HepG2 (cell line): ENCODE results near the gene TSPAN17. TPM values are rescaled to one million over a fixed set of nuclear protein-coding genes. Genes with fewer than 3 reads are reported as not detected.

Experiments used
- AHR ChIP-seq: IDR thresholded peaks from 2 replicates; pipeline ENCODE4 v1.6.1; 2018; ENCODE audit warnings: missing genetic modification reagents, missing compliant biosample characterization
- BORCS8-MEF2B ChIP-seq: sonication (generic); formaldehyde crosslinking; IDR thresholded peaks from 2 replicates; pipeline ENCODE4 v1.8.0; 2022; ENCODE audit warnings: mild to moderate bottlenecking, missing genetic modification reagents
- BRD4 ChIP-seq: sonication (generic); formaldehyde crosslinking; IDR thresholded peaks from 2 replicates; pipeline ENCODE4 v1.4.0; 2020; ENCODE audit warnings: missing genetic modification reagents
- RORA ChIP-seq: sonication (generic); formaldehyde crosslinking; IDR thresholded peaks from 2 replicates; pipeline ENCODE4 v1.5.0; 2020; ENCODE audit warnings: mild to moderate bottlenecking, missing genetic modification reagents, moderate library complexity
- SMAD9 ChIP-seq: sonication (generic); formaldehyde crosslinking; IDR thresholded peaks from 2 replicates; pipeline ENCODE4 v1.5.1; 2020; ENCODE audit warnings: mild to moderate bottlenecking, missing genetic modification reagents
- SOX5 ChIP-seq: IDR thresholded peaks from 2 replicates; pipeline ENCODE4 v1.6.1; 2016; ENCODE audit warnings: borderline replicate concordance
- XRCC5 ChIP-seq: fragments of 200-400 bp; formaldehyde crosslinking; optimal IDR thresholded peaks from 2 replicates; pipeline ENCODE3; 2017; ENCODE audit warnings: mild to moderate bottlenecking, low read length
- ZNF143 ChIP-seq: sonication (generic); formaldehyde crosslinking; IDR thresholded peaks from 2 replicates; pipeline ENCODE4 v1.4.0; 2020; ENCODE audit warnings: missing genetic modification reagents
- ZNF501 ChIP-seq: sonication (generic); formaldehyde crosslinking; IDR thresholded peaks from 2 replicates; pipeline ENCODE4 v1.5.1; 2020; ENCODE audit warnings: mild to moderate bottlenecking, moderate library complexity, missing genetic modification reagents
- ZNF556 ChIP-seq: sonication (generic); formaldehyde crosslinking; IDR thresholded peaks from 2 replicates; pipeline ENCODE4 v1.4.0; 2020; ENCODE audit warnings: mild to moderate bottlenecking, missing genetic modification reagents, borderline replicate concordance
- ZNF746 ChIP-seq: sonication (generic); formaldehyde crosslinking; IDR thresholded peaks from 2 replicates; pipeline ENCODE4 v1.8.0; 2022; ENCODE audit warnings: mild to moderate bottlenecking, missing genetic modification reagents
- polyA plus RNA-seq, 8 experiments: library from polyadenylated mRNA; depleted of rRNA in 3 of 8; stranded (reverse) in 7 of 8; unstranded in 1 of 8; fragments of >200 nt; fragmentation: Illumina TruSeq in 4 of 8; extraction: Trizol in 4 of 8; gene quantifications; 2 replicates each; pipeline versions ENCODE4 v1.2.1 to v1.2.3, GENCODE V29; 2011 to 2016; ENCODE audit warnings: low read depth in 4 of 8, missing spikeins in 1 of 8, mixed read lengths in 1 of 8; ENCODE audit not compliant: insufficient read depth in 1 of 8
- total RNA-seq, 5 experiments: library from RNA; depleted of rRNA; stranded (reverse); fragments of >200 nt; fragmentation: Illumina TruSeq; extraction: Trizol; gene quantifications; 2 replicates each; pipeline ENCODE4 v1.2.3, GENCODE V29; 2016; ENCODE audit warnings: low read depth in 1 of 5
- TF ChIP-seq, protein P1 (sequence below): sonication (generic); formaldehyde crosslinking; IDR thresholded peaks from 2 replicates; pipeline ENCODE4 v1.5.1; 2020; ENCODE audit warnings: mild to moderate bottlenecking, missing genetic modification reagents, borderline replicate concordance
- TF ChIP-seq, protein P2 (sequence below): sonication (generic); formaldehyde crosslinking; IDR thresholded peaks from 2 replicates; pipeline ENCODE4 v1.5.0; 2020; ENCODE audit warnings: mild to moderate bottlenecking, missing genetic modification reagents
- TF ChIP-seq, protein P3 (sequence below): sonication (generic); formaldehyde crosslinking; IDR thresholded peaks from 2 replicates; pipeline ENCODE4 v1.4.0; 2020; ENCODE audit warnings: mild to moderate bottlenecking, missing genetic modification reagents
- TF ChIP-seq, protein P4 (sequence below): sonication (generic); formaldehyde crosslinking; IDR thresholded peaks from 2 replicates; pipeline ENCODE4 v1.4.0; 2020; ENCODE audit warnings: missing genetic modification reagents; ENCODE audit errors: not compliant biosample characterization
- TF ChIP-seq, protein P5 (sequence below): sonication (generic); formaldehyde crosslinking; IDR thresholded peaks from 2 replicates; pipeline ENCODE4 v1.5.0; 2020; ENCODE audit warnings: mild to moderate bottlenecking, missing genetic modification reagents
- TF ChIP-seq, protein P6 (sequence below): sonication (generic); formaldehyde crosslinking; IDR thresholded peaks from 2 replicates; pipeline ENCODE4 v1.5.1; 2020; ENCODE audit warnings: missing genetic modification reagents, mild to moderate bottlenecking, borderline replicate concordance

The TSPAN17 gene
- total and polyA plus RNA-seq, 2 of the 13 experiments (the other 11 are each of a cell fraction or from before 2014, with no cell fraction given), result 11.5 to 15.0 TPM

DNA sequence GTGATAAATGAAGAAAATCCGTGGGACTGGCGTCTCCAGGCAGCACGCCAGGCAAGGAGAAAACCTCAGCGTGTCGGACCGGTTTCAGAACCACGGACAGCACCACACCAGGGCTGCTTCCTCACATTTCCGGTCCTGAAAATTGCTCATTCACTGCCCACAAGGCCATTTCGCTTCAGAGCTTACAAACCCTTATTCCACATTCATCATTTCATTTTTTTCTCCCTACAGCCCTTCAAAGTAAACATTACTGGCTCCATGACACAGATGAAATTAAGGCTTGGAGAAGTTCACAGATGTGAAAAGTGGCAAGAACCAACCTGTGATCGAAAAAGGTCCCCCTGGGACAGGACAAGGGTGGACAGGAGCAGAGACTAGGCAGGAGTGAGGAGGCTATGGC lies 35.8 kb upstream of the TSPAN17 start (continued):
- TF ChIP-seq, protein P1, sequence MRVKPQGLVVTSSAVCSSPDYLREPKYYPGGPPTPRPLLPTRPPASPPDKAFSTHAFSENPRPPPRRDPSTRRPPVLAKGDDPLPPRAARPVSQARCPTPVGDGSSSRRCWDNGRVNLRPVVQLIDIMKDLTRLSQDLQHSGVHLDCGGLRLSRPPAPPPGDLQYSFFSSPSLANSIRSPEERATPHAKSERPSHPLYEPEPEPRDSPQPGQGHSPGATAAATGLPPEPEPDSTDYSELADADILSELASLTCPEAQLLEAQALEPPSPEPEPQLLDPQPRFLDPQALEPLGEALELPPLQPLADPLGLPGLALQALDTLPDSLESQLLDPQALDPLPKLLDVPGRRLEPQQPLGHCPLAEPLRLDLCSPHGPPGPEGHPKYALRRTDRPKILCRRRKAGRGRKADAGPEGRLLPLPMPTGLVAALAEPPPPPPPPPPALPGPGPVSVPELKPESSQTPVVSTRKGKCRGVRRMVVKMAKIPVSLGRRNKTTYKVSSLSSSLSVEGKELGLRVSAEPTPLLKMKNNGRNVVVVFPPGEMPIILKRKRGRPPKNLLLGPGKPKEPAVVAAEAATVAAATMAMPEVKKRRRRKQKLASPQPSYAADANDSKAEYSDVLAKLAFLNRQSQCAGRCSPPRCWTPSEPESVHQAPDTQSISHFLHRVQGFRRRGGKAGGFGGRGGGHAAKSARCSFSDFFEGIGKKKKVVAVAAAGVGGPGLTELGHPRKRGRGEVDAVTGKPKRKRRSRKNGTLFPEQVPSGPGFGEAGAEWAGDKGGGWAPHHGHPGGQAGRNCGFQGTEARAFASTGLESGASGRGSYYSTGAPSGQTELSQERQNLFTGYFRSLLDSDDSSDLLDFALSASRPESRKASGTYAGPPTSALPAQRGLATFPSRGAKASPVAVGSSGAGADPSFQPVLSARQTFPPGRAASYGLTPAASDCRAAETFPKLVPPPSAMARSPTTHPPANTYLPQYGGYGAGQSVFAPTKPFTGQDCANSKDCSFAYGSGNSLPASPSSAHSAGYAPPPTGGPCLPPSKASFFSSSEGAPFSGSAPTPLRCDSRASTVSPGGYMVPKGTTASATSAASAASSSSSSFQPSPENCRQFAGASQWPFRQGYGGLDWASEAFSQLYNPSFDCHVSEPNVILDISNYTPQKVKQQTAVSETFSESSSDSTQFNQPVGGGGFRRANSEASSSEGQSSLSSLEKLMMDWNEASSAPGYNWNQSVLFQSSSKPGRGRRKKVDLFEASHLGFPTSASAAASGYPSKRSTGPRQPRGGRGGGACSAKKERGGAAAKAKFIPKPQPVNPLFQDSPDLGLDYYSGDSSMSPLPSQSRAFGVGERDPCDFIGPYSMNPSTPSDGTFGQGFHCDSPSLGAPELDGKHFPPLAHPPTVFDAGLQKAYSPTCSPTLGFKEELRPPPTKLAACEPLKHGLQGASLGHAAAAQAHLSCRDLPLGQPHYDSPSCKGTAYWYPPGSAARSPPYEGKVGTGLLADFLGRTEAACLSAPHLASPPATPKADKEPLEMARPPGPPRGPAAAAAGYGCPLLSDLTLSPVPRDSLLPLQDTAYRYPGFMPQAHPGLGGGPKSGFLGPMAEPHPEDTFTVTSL, result no peak
- TF ChIP-seq, protein P2, sequence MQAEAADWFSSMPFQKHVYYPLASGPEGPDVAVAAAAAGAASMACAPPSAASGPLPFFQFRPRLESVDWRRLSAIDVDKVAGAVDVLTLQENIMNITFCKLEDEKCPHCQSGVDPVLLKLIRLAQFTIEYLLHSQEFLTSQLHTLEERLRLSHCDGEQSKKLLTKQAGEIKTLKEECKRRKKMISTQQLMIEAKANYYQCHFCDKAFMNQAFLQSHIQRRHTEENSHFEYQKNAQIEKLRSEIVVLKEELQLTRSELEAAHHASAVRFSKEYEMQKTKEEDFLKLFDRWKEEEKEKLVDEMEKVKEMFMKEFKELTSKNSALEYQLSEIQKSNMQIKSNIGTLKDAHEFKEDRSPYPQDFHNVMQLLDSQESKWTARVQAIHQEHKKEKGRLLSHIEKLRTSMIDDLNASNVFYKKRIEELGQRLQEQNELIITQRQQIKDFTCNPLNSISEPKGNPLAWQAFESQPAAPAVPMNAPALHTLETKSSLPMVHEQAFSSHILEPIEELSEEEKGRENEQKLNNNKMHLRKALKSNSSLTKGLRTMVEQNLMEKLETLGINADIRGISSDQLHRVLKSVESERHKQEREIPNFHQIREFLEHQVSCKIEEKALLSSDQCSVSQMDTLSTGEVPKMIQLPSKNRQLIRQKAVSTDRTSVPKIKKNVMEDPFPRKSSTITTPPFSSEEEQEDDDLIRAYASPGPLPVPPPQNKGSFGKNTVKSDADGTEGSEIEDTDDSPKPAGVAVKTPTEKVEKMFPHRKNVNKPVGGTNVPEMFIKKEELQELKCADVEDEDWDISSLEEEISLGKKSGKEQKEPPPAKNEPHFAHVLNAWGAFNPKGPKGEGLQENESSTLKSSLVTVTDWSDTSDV (CRISPR knock-in tag), result no peak
- TF ChIP-seq RORA (CRISPR knock-in tag) (no peak), ZNF746 (CRISPR knock-in tag) (no peak), XRCC5 (no peak), ZNF556 (CRISPR knock-in tag) (no peak), AHR (CRISPR knock-in tag) (peak; percentile 43; the same call in 1 of the 2 replicates), SMAD9 (CRISPR knock-in tag) (no peak), SOX5 (CRISPR knock-in tag) (no peak), BORCS8-MEF2B (CRISPR knock-in tag) (peak; percentile 87), BRD4 (CRISPR knock-in tag) (no peak), ZNF143 (CRISPR knock-in tag) (no peak), ZNF501 (CRISPR knock-in tag) (no peak)
- TF ChIP-seq, protein P3, sequence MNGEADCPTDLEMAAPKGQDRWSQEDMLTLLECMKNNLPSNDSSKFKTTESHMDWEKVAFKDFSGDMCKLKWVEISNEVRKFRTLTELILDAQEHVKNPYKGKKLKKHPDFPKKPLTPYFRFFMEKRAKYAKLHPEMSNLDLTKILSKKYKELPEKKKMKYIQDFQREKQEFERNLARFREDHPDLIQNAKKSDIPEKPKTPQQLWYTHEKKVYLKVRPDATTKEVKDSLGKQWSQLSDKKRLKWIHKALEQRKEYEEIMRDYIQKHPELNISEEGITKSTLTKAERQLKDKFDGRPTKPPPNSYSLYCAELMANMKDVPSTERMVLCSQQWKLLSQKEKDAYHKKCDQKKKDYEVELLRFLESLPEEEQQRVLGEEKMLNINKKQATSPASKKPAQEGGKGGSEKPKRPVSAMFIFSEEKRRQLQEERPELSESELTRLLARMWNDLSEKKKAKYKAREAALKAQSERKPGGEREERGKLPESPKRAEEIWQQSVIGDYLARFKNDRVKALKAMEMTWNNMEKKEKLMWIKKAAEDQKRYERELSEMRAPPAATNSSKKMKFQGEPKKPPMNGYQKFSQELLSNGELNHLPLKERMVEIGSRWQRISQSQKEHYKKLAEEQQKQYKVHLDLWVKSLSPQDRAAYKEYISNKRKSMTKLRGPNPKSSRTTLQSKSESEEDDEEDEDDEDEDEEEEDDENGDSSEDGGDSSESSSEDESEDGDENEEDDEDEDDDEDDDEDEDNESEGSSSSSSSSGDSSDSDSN (CRISPR knock-in tag), result no peak
- TF ChIP-seq, protein P4, sequence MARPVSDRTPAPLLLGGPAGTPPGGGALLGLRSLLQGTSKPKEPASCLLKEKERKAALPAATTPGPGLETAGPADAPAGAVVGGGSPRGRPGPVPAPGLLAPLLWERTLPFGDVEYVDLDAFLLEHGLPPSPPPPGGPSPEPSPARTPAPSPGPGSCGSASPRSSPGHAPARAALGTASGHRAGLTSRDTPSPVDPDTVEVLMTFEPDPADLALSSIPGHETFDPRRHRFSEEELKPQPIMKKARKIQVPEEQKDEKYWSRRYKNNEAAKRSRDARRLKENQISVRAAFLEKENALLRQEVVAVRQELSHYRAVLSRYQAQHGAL (CRISPR knock-in tag), result peak; percentile 69
- TF ChIP-seq, protein P5, sequence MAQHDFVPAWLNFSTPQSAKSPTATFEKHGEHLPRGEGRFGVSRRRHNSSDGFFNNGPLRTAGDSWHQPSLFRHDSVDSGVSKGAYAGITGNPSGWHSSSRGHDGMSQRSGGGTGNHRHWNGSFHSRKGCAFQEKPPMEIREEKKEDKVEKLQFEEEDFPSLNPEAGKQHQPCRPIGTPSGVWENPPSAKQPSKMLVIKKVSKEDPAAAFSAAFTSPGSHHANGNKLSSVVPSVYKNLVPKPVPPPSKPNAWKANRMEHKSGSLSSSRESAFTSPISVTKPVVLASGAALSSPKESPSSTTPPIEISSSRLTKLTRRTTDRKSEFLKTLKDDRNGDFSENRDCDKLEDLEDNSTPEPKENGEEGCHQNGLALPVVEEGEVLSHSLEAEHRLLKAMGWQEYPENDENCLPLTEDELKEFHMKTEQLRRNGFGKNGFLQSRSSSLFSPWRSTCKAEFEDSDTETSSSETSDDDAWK (CRISPR knock-in tag), result no peak
- TF ChIP-seq, protein P6, sequence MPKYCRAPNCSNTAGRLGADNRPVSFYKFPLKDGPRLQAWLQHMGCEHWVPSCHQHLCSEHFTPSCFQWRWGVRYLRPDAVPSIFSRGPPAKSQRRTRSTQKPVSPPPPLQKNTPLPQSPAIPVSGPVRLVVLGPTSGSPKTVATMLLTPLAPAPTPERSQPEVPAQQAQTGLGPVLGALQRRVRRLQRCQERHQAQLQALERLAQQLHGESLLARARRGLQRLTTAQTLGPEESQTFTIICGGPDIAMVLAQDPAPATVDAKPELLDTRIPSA (CRISPR knock-in tag), result no peak
